A549 (cell line): ENCODE results near the gene FBH1.

Experiments used
- CTCF ChIP-seq: fragments of >200 bp; sonication (Bioruptor Twin); formaldehyde crosslinking; IDR thresholded peaks from 3 replicates; pipeline ENCODE4 v1.5.1; 2016
- FOSB ChIP-seq: fragments of 250-450 bp; sonication (Bioruptor Pico); IDR thresholded peaks from 2 replicates; pipeline ENCODE4 v1.5.0; 2020; ENCODE audit warnings: mild to moderate bottlenecking, moderate library complexity
- NR3C1 ChIP-seq: fragments of >200 bp; sonication (Bioruptor Twin); formaldehyde crosslinking; IDR thresholded peaks from 3 replicates; pipeline ENCODE4 v1.6.1; 2017
- PBX3 ChIP-seq: IDR thresholded peaks from 2 replicates; pipeline ENCODE4 v1.6.1; 2012
- SMC3 ChIP-seq: fragments of >200 bp; sonication (Bioruptor Twin); formaldehyde crosslinking; IDR thresholded peaks from 3 replicates; pipeline ENCODE4 v1.6.1; 2018; ENCODE audit warnings: inconsistent platforms

- no peak for TF ChIP-seq FOSB (CRISPR knock-in tag)
- TF ChIP-seq CTCF = peak; percentile 25; the same call in 2 of the 3 replicates
- TF ChIP-seq NR3C1 = no peak
- no peak for TF ChIP-seq PBX3
- no peak for TF ChIP-seq SMC3
Measured at GRCh38 chr10:5977471-5978229, 87.6 kb downstream of the FBH1 start, which contains the start of gene IL15RA.
